ENCODE results near the gene AKAP13.

- TF ChIP-seq CTCF (IDR thresholded peaks at IDR 0.05) (no peak), ZFX (IDR thresholded peaks at IDR 0.05; ENCODE audit: borderline replicate concordance) (no peak)
Measured at GRCh38 chr15:85507114-85507513, 126.7 kb downstream of the AKAP13 start.

Measured in 22Rv1 (cell line).